Erythroblast (primary cell): Measurements from ENCODE around the gene GRB7.
A peak's percentile ranks its signal among the peaks of the same experiment; 100 is the strongest.
"Not testable (repeated sequence)": the region's sequence is repeated elsewhere in the genome, so short reads cannot be mapped to it uniquely, and the experiment has no call there.

Experiments
- DNase-seq, 2 experiments: peaks; one replicate each; lab custom pipeline; 2025; lab: John Stamatoyannopoulos, UW
- GATA1 ChIP-seq: IDR thresholded peaks from 2 replicates; pipeline ENCODE4 v1.6.1; 2011; ENCODE audit warnings: low read depth, mild to moderate bottlenecking, control low read depth, low read length, moderate library complexity
- POLR2A ChIP-seq: IDR thresholded peaks from 2 replicates; pipeline ENCODE4 v1.6.1; 2011; ENCODE audit warnings: mild to moderate bottlenecking, low read length

The GRB7 gene

GRCh38 chr17:39716073-39716818 lies 21.5 kb upstream of the GRB7 start:
- no peak for DNase-seq
- TF ChIP-seq GATA1 = no peak
- TF ChIP-seq POLR2A = no peak

- TF ChIP-seq POLR2A = no peak
- no peak for TF ChIP-seq GATA1
Observed at GRCh38 chr17:39716879-39717536, 20.7 kb upstream of the GRB7 start.

DNA sequence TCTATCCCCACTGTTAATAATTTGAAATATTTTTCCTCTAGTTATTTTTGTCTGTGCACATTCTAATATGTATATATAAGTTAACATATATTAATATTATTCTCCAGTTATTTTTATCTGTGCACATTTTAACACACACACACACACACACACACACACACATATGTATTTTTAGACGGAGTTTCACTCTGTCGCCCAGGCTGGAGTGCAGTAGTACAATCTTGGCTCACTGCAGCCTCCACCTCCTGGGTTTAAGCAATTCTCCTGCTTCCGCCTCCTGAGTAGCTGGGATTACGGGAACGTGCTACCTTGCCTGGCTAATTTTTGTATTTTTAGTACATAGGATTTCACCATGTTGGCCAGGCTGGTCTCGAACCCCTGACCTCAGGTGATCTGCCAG lies 20.1 kb upstream of the GRB7 start:
- TF ChIP-seq GATA1 (no peak), POLR2A (no peak)
- DNase-seq = no peak

More at GRCh38 chr17:39716879-39717536, 20.7 kb upstream of the GRB7 start:
- DNase-seq = no peak

GRCh38 chr17:39719563-39720355 lies 18.0 kb upstream of the GRB7 start:
- no peak for DNase-seq
- TF ChIP-seq POLR2A (no peak), GATA1 (no peak)

- DNase-seq = no peak
Observed at GRCh38 chr17:39722104-39722503, 15.6 kb upstream of the GRB7 start.

DNA sequence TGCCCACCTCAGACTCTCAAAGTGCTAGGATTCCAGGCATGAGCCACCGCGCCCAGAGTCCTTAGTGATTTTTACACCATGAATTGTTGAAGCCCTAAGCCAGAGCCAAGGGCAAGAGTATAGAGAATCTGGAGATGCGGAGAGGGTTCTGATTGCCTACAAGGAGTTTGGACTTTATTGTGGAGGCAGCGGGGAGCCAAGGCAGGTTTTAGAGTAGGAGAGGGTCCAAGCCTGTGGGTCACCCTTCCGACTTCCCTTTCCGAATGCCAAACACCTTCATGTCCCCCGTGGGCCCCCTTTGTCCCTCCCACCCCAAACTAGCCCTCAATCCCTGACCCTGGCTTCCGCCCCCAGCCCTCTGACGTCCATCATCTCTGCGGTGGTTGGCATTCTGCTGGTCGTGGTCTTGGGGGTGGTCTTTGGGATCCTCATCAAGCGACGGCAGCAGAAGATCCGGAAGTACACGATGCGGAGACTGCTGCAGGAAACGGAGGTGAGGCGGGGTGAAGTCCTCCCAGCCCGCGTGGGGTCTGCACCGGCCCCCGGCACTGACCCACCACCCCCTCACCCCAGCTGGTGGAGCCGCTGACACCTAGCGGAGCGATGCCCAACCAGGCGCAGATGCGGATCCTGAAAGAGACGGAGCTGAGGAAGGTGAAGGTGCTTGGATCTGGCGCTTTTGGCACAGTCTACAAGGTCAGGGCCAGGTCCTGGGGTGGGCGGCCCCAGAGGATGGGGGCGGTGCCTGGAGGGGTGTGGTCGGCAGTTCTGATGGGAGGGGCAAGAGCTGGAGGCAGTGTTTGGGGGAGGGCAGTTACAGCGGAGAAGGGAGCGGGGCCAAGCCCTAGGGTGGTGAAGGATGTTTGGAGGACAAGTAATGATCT lies 14.5 kb upstream of the GRB7 start:
- TF ChIP-seq GATA1 (no peak), POLR2A (no peak)
- peak; percentile 57 to 58 for DNase-seq

More at GRCh38 chr17:39722104-39722503, 15.6 kb upstream of the GRB7 start:
- TF ChIP-seq POLR2A (no peak), GATA1 (no peak)

GRCh38 chr17:39724731-39725130 lies 13.0 kb upstream of the GRB7 start:
- TF ChIP-seq POLR2A (no peak), GATA1 (no peak)
- DNase-seq = no peak

DNA sequence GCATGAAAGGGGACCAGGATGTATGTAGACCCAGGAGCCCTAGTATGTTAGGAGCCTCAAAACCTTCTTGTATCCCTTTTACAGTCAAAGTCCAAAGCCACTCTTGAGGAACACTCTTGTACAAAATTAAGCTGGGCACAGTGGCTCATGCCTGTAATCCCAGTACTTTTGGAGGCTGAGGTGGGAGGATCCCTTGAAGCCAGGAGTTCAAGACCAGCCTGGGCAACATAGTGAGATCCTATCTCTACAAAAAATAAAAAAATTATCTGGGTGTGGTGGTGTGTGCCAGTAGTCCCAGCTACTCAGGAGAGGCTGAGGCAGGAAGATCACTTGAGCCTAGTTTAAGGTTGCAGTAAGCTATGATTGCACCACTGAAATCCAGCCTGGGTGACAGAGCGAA lies 11.8 kb upstream of the GRB7 start:
- not testable (repeated sequence) for DNase-seq

DNA sequence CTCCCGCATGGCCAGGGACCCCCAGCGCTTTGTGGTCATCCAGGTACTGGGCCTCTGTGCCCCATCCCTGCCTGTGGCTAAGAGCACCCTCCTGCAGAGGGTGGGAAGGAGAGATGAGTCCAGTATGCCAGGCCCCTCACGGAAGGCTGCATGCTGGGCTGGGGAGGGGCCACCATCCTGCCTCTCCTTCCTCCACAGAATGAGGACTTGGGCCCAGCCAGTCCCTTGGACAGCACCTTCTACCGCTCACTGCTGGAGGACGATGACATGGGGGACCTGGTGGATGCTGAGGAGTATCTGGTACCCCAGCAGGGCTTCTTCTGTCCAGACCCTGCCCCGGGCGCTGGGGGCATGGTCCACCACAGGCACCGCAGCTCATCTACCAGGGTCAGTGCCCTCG lies 11.1 kb upstream of the GRB7 start:
- no peak for DNase-seq
- no peak for TF ChIP-seq GATA1
- TF ChIP-seq POLR2A = no peak

GRCh38 chr17:39727556-39727955 lies 10.2 kb upstream of the GRB7 start:
- TF ChIP-seq GATA1 = no peak
- peak; percentile 9 for TF ChIP-seq POLR2A

DNA sequence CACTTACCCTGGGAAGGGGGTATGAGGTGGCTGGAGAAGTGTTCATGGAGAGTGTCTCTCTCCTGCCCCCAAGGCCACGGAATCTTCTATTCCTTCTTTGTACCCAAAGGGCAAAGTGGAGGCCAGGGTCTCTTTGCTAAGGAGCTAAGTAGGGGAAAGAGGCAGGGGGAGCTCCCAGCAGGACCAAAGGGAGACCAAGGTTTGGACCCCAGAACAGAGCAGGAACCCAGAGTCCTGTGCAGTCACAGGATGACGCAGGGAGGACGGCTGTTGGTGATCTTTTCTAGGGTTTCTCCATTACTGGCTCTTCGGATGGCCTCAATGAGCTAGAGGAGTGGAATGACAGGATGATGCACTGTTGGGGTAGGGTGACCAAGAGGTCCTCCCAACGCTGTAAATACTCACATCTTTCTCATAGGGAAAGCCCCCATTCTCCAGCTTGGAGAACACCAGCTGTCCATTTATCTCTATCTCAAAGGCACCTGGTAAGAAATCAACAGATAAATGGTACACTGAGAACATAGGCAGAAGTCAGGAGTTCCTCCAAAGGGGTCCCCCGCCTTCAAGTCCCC lies 8.4 kb upstream of the GRB7 start:
- no peak for TF ChIP-seq POLR2A
- no peak for TF ChIP-seq GATA1

More at GRCh38 chr17:39727556-39727955, 10.2 kb upstream of the GRB7 start:
- no peak for DNase-seq

DNA sequence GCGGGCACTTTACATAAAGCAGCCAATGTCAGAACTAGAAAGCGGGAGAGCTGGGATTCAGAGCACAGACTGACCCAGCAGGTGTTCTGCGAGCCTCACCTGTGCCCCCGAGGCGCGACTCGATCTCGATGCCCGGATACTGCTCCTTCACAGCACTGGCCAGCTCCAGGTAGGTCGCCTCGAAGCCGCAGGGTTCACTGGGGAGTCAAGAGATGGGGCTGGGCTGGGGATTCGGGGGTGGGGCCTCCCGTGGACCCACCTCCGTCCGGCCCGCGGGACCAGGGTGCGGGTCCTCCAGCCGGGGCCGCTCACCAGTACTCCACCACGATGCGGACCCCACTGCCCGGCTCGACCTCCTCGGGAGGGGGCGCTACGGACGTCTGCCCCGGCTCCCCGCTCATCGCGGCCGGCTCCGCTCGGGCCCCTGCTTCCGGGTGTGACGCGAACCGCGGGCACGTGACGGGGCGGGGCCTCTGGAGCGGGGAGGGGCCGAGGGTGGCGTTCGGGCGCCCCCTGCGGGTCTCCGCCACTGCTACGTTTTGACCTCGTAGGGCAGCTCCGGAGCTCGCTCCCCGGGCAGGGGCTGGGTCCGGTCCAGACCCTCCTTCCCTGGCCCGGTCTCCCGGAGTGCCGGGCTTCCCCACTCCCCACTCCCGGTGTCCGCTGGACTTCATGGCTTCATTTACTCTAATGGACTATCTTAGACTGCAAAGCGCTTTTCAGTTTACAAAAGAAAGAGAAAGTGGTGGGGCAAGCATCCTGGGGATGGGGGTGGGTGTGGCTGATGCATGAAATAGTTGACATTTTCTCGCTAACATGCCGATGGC lies 7.4 kb upstream of the GRB7 start, which contains the start of gene MIEN1:
Gene MIEN1 (minus strand): TSS at position 438 of the 827 bp plus-strand sequence. CDS start 37 bp downstream, at position 401.
- DNase-seq = peak; percentile 89 to 96
- peak; percentile 74 for TF ChIP-seq POLR2A
- TF ChIP-seq GATA1 = no peak

More for the DNA sequence above, 8.4 kb upstream of the GRB7 start:
- DNase-seq = no peak
